A673 (cell line): ENCODE measurements around the gene TXNDC17. TPM values are rescaled to one million over a fixed set of nuclear protein-coding genes. Genes with fewer than 3 reads are reported as not detected.

Experiments
- BruUV-seq: library from RNA; stranded (reverse); fragments of 400-500 nt; replicated peaks from 2 replicates; lab custom pipeline; 2021; lab: Mats Ljungman, UMichigan
- CTCF ChIA-PET: fragments of 300-600 bp; sonication (Branson Sonifier 250); formaldehyde crosslinking; loops from one replicate; lab custom pipeline; 2022; ENCODE audit warnings: antibody characterized with exemption; lab: Charles Lee
- POLR2A ChIA-PET: fragments of 300-600 bp; sonication (Branson Sonifier 250); formaldehyde crosslinking; loops from one replicate; lab custom pipeline; 2022; ENCODE audit warnings: antibody characterized with exemption; ENCODE audit not compliant: low non-redundant PET; lab: Charles Lee
- DNase-seq: peaks from one replicate; pipeline ENCODE4 v3.0.0-alpha.2; 2015; ENCODE audit warnings: low spot score
- H3K27ac ChIP-seq: fragments of 200-600 bp; sonication (generic); 2 replicates; pipeline ENCODE4 v1.5.1; 2016; ENCODE audit warnings: mixed run types, low read depth, mild to moderate bottlenecking, mixed read lengths, antibody characterized with exemption, low read length; ENCODE audit not compliant: poor library complexity, severe bottlenecking
- H3K27me3 ChIP-seq: fragments of 200-600 bp; sonication (generic); replicated peaks from 2 replicates; pipeline ENCODE4 v1.6.1; 2017; ENCODE audit warnings: mixed run types, low read depth, mild to moderate bottlenecking, mixed read lengths, antibody characterized with exemption, low read length; ENCODE audit not compliant: insufficient read depth, poor library complexity
- H3K36me3 ChIP-seq: fragments of 200-600 bp; sonication (generic); 2 replicates; pipeline ENCODE4 v1.6.1; 2016; ENCODE audit warnings: mixed run types, mild to moderate bottlenecking, mixed read lengths, antibody characterized with exemption, low read length; ENCODE audit not compliant: insufficient read depth, poor library complexity, severe bottlenecking
- H3K4me1 ChIP-seq: fragments of 200-600 bp; sonication (generic); 2 replicates; pipeline ENCODE4 v1.6.1; 2017; ENCODE audit warnings: mixed run types, mild to moderate bottlenecking, mixed read lengths, antibody characterized with exemption, low read length; ENCODE audit not compliant: insufficient read depth, poor library complexity, severe bottlenecking
- H3K4me3 ChIP-seq: fragments of 200-600 bp; sonication (generic); 2 replicates; pipeline ENCODE4 v1.5.1; 2016; ENCODE audit warnings: low read depth, mixed run types, mild to moderate bottlenecking, mixed read lengths, low read length; ENCODE audit not compliant: poor library complexity, severe bottlenecking
- H3K9me3 ChIP-seq: fragments of 200-600 bp; sonication (generic); 2 replicates; pipeline ENCODE4 v1.6.1; 2016; ENCODE audit warnings: mixed run types, low read depth, mild to moderate bottlenecking, mixed read lengths, antibody characterized with exemption, low read length; ENCODE audit not compliant: poor library complexity, severe bottlenecking
- CTCF ChIP-seq: fragments of 300-800, 200-600 bp; sonication (generic); conservative IDR thresholded peaks from 2 replicates; pipeline ENCODE4 v1.5.1; 2017; ENCODE audit warnings: low read depth, mild to moderate bottlenecking, antibody characterized with exemption, low read length, moderate library complexity, mixed read lengths
- EZH2 ChIP-seq: fragments of 200-600 bp; sonication (generic); IDR thresholded peaks from 2 replicates; pipeline ENCODE4 v1.6.1; 2017; ENCODE audit warnings: borderline replicate concordance, low read depth, mild to moderate bottlenecking, mixed read lengths, antibody characterized with exemption, low read length; ENCODE audit not compliant: poor library complexity, severe bottlenecking
- intact Hi-C: fragments of 100-400 bp; cut with micrococcal nuclease; formaldehyde crosslinking; loops from one replicate; pipeline ENCODE4 v1.10.0; 2022; ENCODE audit not compliant: unreplicated experiment
- total RNA-seq: library from RNA; stranded (reverse); gene quantifications from 2 replicates; pipeline ENCODE4 v1.2.3, GENCODE V29; 2021

Gene TXNDC17
- total RNA-seq, 1 experiment from 2014 or later: 147 TPM

GRCh38 chr17:6683081-6683684, 42.3 kb downstream of the TXNDC17 start:
- intact Hi-C loops: no loop called here
- H3K4me3 ChIP-seq: no peak overlapping the region
- H3K4me1 ChIP-seq: no peaks in the 10 kb centered on the region
- BruUV-seq: no TSS peak
- ChIA-PET CTCF (interaction anchor here (0.6 kb wide), 1 partner anchor 43 kb away, joined by 3 read pairs; the partner anchor contains the start of genes KIAA0753 and TXNDC17), POLR2A (no interaction called here)
- TF ChIP-seq EZH2 (no peak), CTCF (no peak)
- H3K27ac ChIP-seq: no peak overlapping the region
- no peaks in the 10 kb centered on the region for H3K9me3 ChIP-seq
- no peak for DNase-seq
- no peaks in the 10 kb centered on the region for H3K36me3 ChIP-seq
- peaks cover 21% of the 10 kb centered on the region for H3K27me3 ChIP-seq

- Histone ChIP-seq H3K9me3 (no peaks in the 10 kb centered on the region), H3K27me3 (peaks cover 15% of the 10 kb centered on the region), H3K27ac (no peak overlapping the region), H3K4me3 (no peak overlapping the region), H3K36me3 (no peaks in the 10 kb centered on the region), H3K4me1 (no peaks in the 10 kb centered on the region)
- no peak for TF ChIP-seq EZH2
- TF ChIP-seq CTCF: no peak
- no TSS peak for BruUV-seq
- CTCF ChIA-PET: interaction anchor here (0.6 kb wide), 1 partner anchor 43 kb away, joined by 3 read pairs; the partner anchor contains the start of genes KIAA0753 and TXNDC17
- intact Hi-C loops: no loop called here
- no peak for DNase-seq
- POLR2A ChIA-PET: no interaction called here
These were observed 43.0 kb downstream of the TXNDC17 start for GRCh38 chr17:6683730-6684459.

GRCh38 chr17:6684460-6684783, 43.6 kb downstream of the TXNDC17 start:
- Histone ChIP-seq H3K36me3 (no peaks in the 10 kb centered on the region), H3K4me3 (no peak overlapping the region), H3K4me1 (no peaks in the 10 kb centered on the region), H3K27me3 (peaks cover 13% of the 10 kb centered on the region), H3K9me3 (no peaks in the 10 kb centered on the region), H3K27ac (no peak overlapping the region)
- BruUV-seq: no TSS peak
- ChIA-PET POLR2A (no interaction called here), CTCF (no interaction called here)
- intact Hi-C loops: no loop called here
- no peak for DNase-seq
- TF ChIP-seq CTCF (no peak), EZH2 (no peak)
